ENCODE measurements around the gene OR1I1. TPM values are rescaled to one million over a fixed set of nuclear protein-coding genes. Genes with fewer than 3 reads are reported as not detected.

Gene OR1I1
- total RNA-seq (not detected), polyA plus RNA-seq (0.05 TPM)
- long read RNA-seq, donor 1: 0 reads
- long read RNA-seq, donor 2: 0 reads
- long read RNA-seq, donor 3: 0 reads
- long read RNA-seq, donor 4: 0 reads
- long read RNA-seq, donor 5: 0 reads
- long read RNA-seq, donor 6: 0 reads
- long read RNA-seq, donor 7: 0 reads
- long read RNA-seq, donor 8: 0 reads
- long read RNA-seq, donor 9: 0 reads
- long read RNA-seq, donor 10: 0 reads

DNA sequence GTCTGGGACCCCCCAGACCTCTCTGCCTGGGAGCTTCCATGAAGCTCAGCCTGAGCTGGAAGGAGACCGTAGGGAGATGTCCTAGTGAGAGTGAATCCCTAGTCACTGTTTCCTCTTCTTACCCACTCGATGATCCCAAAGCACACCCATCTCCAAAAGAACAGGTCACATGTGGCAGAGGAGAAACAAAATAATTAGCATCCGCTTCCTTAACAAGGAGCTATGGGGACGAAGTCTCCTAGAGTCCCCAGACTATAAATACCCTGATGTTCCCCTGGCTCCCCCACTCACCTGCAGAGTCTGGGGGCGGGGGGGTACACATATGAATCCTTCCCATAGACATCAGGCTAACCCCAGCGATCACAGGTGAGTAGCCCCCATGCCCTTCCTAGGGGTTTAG lies at the start of gene OR1I1:
OR1I1 (plus strand) TSS at position 301 of the 400 bp plus-strand sequence. CDS start 4,855 bp downstream, outside the sequence.
- H3K36me3 ChIP-seq (ENCODE audit: control insufficient read depth in 2 of 2, insufficient read depth in 2 of 2, low read length in 1 of 2): no peaks in the 10 kb centered on the region
- no peaks in the 10 kb centered on the region for H3K27me3 ChIP-seq (ENCODE audit: control insufficient read depth in 2 of 2, insufficient read depth in 1 of 2, low read length in 1 of 2)
- no peak within 1 kb of the TSS for H3K4me3 ChIP-seq (ENCODE audit: low read length in 2 of 2)
- no peak for DNase-seq (ENCODE audit: low read depth in 6 of 9, low spot score in 9 of 9)
- H3K27ac ChIP-seq (ENCODE audit: low read depth in 1 of 2, low read length in 1 of 2): no peak within 1 kb of the TSS
- WGBS: 73% methylated on average over 6 of the region's 6 CpGs
- no peaks in the 10 kb centered on the region for H3K9me3 ChIP-seq (ENCODE audit: control insufficient read depth in 2 of 2, insufficient read depth in 1 of 2, low read length in 1 of 2)
- H3K4me1 ChIP-seq (ENCODE audit: control insufficient read depth in 2 of 2, insufficient read depth in 2 of 2, low read length in 2 of 2): no peaks in the 10 kb centered on the region

DNA sequence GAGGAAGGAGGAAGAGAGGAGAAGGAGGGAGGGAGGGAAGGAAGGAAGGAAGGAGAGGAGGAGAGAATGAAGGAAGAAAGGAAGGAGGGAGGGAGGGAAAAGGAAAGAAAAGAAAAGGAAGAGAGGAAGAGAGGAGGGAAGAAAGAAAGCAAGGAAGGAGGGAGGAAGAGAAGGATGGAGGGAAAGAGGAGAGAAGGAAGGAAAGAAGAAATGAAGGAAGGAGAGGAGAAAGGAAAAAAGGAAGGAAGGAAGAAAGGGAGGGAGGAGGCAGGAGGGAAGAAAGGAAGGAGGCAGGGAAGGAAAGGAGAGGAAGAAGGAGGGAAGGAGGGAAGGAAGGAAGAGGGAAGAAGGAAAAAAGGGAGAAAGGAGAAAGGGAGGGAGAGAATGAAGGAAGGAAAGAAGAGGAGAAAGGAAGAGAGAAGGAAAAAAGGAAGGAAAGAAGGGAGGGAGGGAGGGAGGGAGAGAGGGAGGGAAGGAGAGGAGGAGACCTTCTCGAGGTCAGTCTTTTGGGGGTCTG lies 46.2 kb upstream of the OR1I1 start:
- Histone ChIP-seq H3K36me3 (ENCODE audit: control insufficient read depth in 2 of 2, insufficient read depth in 2 of 2, low read length in 1 of 2) (no peaks in the 10 kb centered on the region), H3K9me3 (ENCODE audit: control insufficient read depth in 2 of 2, insufficient read depth in 1 of 2, low read length in 1 of 2) (no peaks in the 10 kb centered on the region), H3K27ac (ENCODE audit: low read depth in 1 of 2, low read length in 1 of 2) (no peak overlapping the region), H3K27me3 (ENCODE audit: control insufficient read depth in 2 of 2, insufficient read depth in 1 of 2, low read length in 1 of 2) (no peaks in the 10 kb centered on the region), H3K4me3 (ENCODE audit: low read length in 2 of 2) (no peak overlapping the region), H3K4me1 (ENCODE audit: control insufficient read depth in 2 of 2, insufficient read depth in 2 of 2, low read length in 2 of 2) (no peaks in the 10 kb centered on the region)
- no peak for DNase-seq (ENCODE audit: low read depth in 6 of 9, low spot score in 9 of 9)
- WGBS: 83% methylated on average over 1 of the region's 1 CpG

- no peaks in the 10 kb centered on the region for H3K9me3 ChIP-seq (ENCODE audit: control insufficient read depth in 2 of 2, insufficient read depth in 1 of 2, low read length in 1 of 2)
- H3K4me1 ChIP-seq (ENCODE audit: control insufficient read depth in 2 of 2, insufficient read depth in 2 of 2, low read length in 2 of 2): no peaks in the 10 kb centered on the region
- no peak overlapping the region for H3K4me3 ChIP-seq (ENCODE audit: low read length in 2 of 2)
- no peak for DNase-seq (ENCODE audit: low read depth in 6 of 9, low spot score in 9 of 9)
- no peaks in the 10 kb centered on the region for H3K27me3 ChIP-seq (ENCODE audit: control insufficient read depth in 2 of 2, insufficient read depth in 1 of 2, low read length in 1 of 2)
- H3K36me3 ChIP-seq (ENCODE audit: control insufficient read depth in 2 of 2, insufficient read depth in 2 of 2, low read length in 1 of 2): no peaks in the 10 kb centered on the region
- 73% methylated on average over 4 of the region's 4 CpGs for WGBS
- no peak overlapping the region for H3K27ac ChIP-seq (ENCODE audit: low read depth in 1 of 2, low read length in 1 of 2)
Observed at GRCh38 chr19:15037586-15037985, 44.4 kb upstream of the OR1I1 start.

DNA sequence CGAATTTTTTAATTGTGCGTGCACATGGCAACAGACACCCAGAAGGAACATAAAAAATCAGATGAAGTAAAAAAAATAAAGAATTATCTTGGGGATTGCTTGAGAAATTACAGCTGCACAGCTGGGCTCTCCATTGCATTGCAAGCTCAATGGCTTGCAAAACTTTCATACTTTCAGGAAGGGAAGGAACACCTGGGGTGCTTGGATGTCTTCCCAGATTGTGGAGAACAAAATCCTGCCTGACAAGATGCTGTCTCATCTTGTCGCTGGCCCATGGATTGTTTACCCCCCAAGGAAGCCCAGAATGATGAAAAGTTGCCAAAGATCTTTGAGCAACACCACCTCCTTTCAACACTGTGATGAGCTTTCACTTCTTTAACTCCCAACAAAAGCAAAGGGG lies 43.7 kb upstream of the OR1I1 start:
- no peaks in the 10 kb centered on the region for H3K9me3 ChIP-seq (ENCODE audit: control insufficient read depth in 2 of 2, insufficient read depth in 1 of 2, low read length in 1 of 2)
- no peak overlapping the region for H3K4me3 ChIP-seq (ENCODE audit: low read length in 2 of 2)
- no peaks in the 10 kb centered on the region for H3K27me3 ChIP-seq (ENCODE audit: control insufficient read depth in 2 of 2, insufficient read depth in 1 of 2, low read length in 1 of 2)
- peak in 3 of 9 donors; percentile 2 to 15 (median 2) for DNase-seq (ENCODE audit: low read depth in 6 of 9, low spot score in 9 of 9)
- 75% methylated on average over 3 of the region's 3 CpGs for WGBS
- H3K4me1 ChIP-seq (ENCODE audit: control insufficient read depth in 2 of 2, insufficient read depth in 2 of 2, low read length in 2 of 2): no peaks in the 10 kb centered on the region
- H3K27ac ChIP-seq (ENCODE audit: low read depth in 1 of 2, low read length in 1 of 2): no peak overlapping the region
- H3K36me3 ChIP-seq (ENCODE audit: control insufficient read depth in 2 of 2, insufficient read depth in 2 of 2, low read length in 1 of 2): no peaks in the 10 kb centered on the region

DNA sequence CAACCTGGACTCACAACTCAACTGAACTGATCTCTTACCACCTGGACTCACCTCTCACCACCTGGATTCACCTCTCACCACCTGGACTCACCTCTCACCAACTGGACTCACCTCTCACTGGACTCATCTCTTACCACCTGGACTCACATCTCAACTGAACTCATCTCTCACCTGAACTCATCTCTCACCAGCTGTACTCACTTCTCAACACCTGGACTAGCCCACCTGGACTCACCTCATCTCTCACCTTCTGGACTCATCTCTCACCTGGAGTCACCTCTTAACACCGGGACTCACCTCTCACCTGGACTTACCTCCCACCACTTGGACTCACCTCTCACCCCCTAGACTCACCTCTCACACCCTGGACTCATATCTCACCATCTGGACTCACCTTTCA lies 40.0 kb upstream of the OR1I1 start:
- DNase-seq (ENCODE audit: low read depth in 6 of 9, low spot score in 9 of 9): no peak
- 92% methylated on average over 1 of the region's 1 CpG for WGBS
- no peak overlapping the region for H3K4me3 ChIP-seq (ENCODE audit: low read length in 2 of 2)
- no peaks in the 10 kb centered on the region for H3K9me3 ChIP-seq (ENCODE audit: control insufficient read depth in 2 of 2, insufficient read depth in 1 of 2, low read length in 1 of 2)
- no peaks in the 10 kb centered on the region for H3K36me3 ChIP-seq (ENCODE audit: control insufficient read depth in 2 of 2, insufficient read depth in 2 of 2, low read length in 1 of 2)
- H3K27me3 ChIP-seq (ENCODE audit: control insufficient read depth in 2 of 2, insufficient read depth in 1 of 2, low read length in 1 of 2): no peaks in the 10 kb centered on the region
- H3K4me1 ChIP-seq (ENCODE audit: control insufficient read depth in 2 of 2, insufficient read depth in 2 of 2, low read length in 2 of 2): no peaks in the 10 kb centered on the region
- no peak overlapping the region for H3K27ac ChIP-seq (ENCODE audit: low read depth in 1 of 2, low read length in 1 of 2)

- DNase-seq (ENCODE audit: low read depth in 6 of 9, low spot score in 9 of 9): no peak
- no peaks in the 10 kb centered on the region for H3K9me3 ChIP-seq (ENCODE audit: control insufficient read depth in 2 of 2, insufficient read depth in 1 of 2, low read length in 1 of 2)
- no peaks in the 10 kb centered on the region for H3K36me3 ChIP-seq (ENCODE audit: control insufficient read depth in 2 of 2, insufficient read depth in 2 of 2, low read length in 1 of 2)
- WGBS: 95% methylated on average over 2 of the region's 2 CpGs
- H3K27ac ChIP-seq (ENCODE audit: low read depth in 1 of 2, low read length in 1 of 2): no peak overlapping the region
- H3K27me3 ChIP-seq (ENCODE audit: control insufficient read depth in 2 of 2, insufficient read depth in 1 of 2, low read length in 1 of 2): no peaks in the 10 kb centered on the region
- no peaks in the 10 kb centered on the region for H3K4me1 ChIP-seq (ENCODE audit: control insufficient read depth in 2 of 2, insufficient read depth in 2 of 2, low read length in 2 of 2)
- no peak overlapping the region for H3K4me3 ChIP-seq (ENCODE audit: low read length in 2 of 2)
Observed at GRCh38 chr19:15042826-15043225, 39.2 kb upstream of the OR1I1 start.

DNA sequence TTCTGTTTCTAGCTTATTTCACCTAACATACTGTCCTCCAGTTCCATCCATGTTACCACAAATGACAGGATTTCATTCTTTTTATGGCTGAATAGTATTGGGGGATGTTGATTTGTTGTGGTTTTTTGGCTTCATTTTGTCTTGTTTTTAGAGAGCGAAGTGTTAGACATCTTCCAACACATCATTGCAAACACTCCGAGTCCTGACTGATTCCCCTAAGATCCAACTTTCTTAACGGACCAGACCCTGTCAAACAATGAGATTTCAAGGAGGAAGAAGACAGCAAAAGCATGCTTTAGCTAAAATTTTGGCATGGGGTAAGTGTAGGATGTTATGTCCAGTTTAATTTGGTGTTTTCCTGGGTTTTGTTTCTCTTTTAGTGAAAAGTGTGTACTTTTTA lies 36.5 kb upstream of the OR1I1 start:
- Histone ChIP-seq H3K36me3 (ENCODE audit: control insufficient read depth in 2 of 2, insufficient read depth in 2 of 2, low read length in 1 of 2) (no peaks in the 10 kb centered on the region), H3K4me3 (ENCODE audit: low read length in 2 of 2) (no peak overlapping the region), H3K27ac (ENCODE audit: low read depth in 1 of 2, low read length in 1 of 2) (no peak overlapping the region), H3K27me3 (ENCODE audit: control insufficient read depth in 2 of 2, insufficient read depth in 1 of 2, low read length in 1 of 2) (no peaks in the 10 kb centered on the region), H3K4me1 (ENCODE audit: control insufficient read depth in 2 of 2, insufficient read depth in 2 of 2, low read length in 2 of 2) (no peaks in the 10 kb centered on the region), H3K9me3 (ENCODE audit: control insufficient read depth in 2 of 2, insufficient read depth in 1 of 2, low read length in 1 of 2) (no peaks in the 10 kb centered on the region)
- no peak for DNase-seq (ENCODE audit: low read depth in 6 of 9, low spot score in 9 of 9)
- 80% methylated on average over 3 of the region's 3 CpGs for whole genome bisulfite sequencing

GRCh38 chr19:15047680-15048079 lies 34.3 kb upstream of the OR1I1 start:
- H3K4me3 ChIP-seq (ENCODE audit: low read length in 2 of 2): no peak overlapping the region
- no peak for DNase-seq (ENCODE audit: low read depth in 6 of 9, low spot score in 9 of 9)
- H3K36me3 ChIP-seq (ENCODE audit: control insufficient read depth in 2 of 2, insufficient read depth in 2 of 2, low read length in 1 of 2): no peaks in the 10 kb centered on the region
- no peaks in the 10 kb centered on the region for H3K9me3 ChIP-seq (ENCODE audit: control insufficient read depth in 2 of 2, insufficient read depth in 1 of 2, low read length in 1 of 2)
- H3K27me3 ChIP-seq (ENCODE audit: control insufficient read depth in 2 of 2, insufficient read depth in 1 of 2, low read length in 1 of 2): no peaks in the 10 kb centered on the region
- 92% methylated on average over 11 of the region's 11 CpGs for WGBS
- H3K27ac ChIP-seq (ENCODE audit: low read depth in 1 of 2, low read length in 1 of 2): no peak overlapping the region
- no peaks in the 10 kb centered on the region for H3K4me1 ChIP-seq (ENCODE audit: control insufficient read depth in 2 of 2, insufficient read depth in 2 of 2, low read length in 2 of 2)

DNA sequence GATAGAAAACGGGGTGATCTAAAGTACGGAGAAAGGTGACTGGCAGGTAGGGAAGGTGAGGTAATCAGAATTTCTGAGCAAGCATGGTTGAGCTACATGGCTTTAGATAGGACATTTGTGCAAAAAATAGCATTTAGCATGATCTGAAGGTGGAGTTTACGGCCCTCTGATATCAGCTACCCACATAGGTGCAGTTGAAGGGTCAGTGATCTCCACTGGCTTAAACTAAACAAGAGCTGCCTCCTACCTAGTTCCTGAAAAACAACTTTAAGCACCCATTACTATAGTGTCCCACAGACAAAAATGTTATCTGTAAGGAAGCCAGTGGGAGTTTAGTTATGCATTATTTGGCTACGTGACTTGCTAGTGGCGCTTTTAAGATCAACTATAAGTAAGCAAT lies 33.9 kb upstream of the OR1I1 start:
- Histone ChIP-seq H3K4me3 (ENCODE audit: low read length in 2 of 2) (no peak overlapping the region), H3K4me1 (ENCODE audit: control insufficient read depth in 2 of 2, insufficient read depth in 2 of 2, low read length in 2 of 2) (no peaks in the 10 kb centered on the region), H3K36me3 (ENCODE audit: control insufficient read depth in 2 of 2, insufficient read depth in 2 of 2, low read length in 1 of 2) (no peaks in the 10 kb centered on the region), H3K27ac (ENCODE audit: low read depth in 1 of 2, low read length in 1 of 2) (no peak overlapping the region), H3K27me3 (ENCODE audit: control insufficient read depth in 2 of 2, insufficient read depth in 1 of 2, low read length in 1 of 2) (no peaks in the 10 kb centered on the region), H3K9me3 (ENCODE audit: control insufficient read depth in 2 of 2, insufficient read depth in 1 of 2, low read length in 1 of 2) (no peaks in the 10 kb centered on the region)
- 94% methylated on average over 5 of the region's 5 CpGs for WGBS
- DNase-seq (ENCODE audit: low read depth in 6 of 9, low spot score in 9 of 9): no peak

Measured in thymus (tissue), 14 donors.